ENCODE data around the gene RNGTT. TPM values are rescaled to one million over a fixed set of nuclear protein-coding genes. Genes with fewer than 3 reads are reported as not detected.

The RNGTT gene
- total RNA-seq, 1 donor from 2014 or later: 18.2 TPM

GRCh38 chr6:88695937-88696336, 267.5 kb downstream of the RNGTT start:
- intact Hi-C loops (cut with DNase I): no loop called here
- Histone ChIP-seq H3K36me3 (no peaks in the 10 kb centered on the region), H3K27me3 (no peaks in the 10 kb centered on the region), H3K9me3 (peaks cover 6% of the 10 kb centered on the region), H3K4me1 (no peaks in the 10 kb centered on the region), H3K4me3 (no peak overlapping the region), H3K27ac (no peak overlapping the region)
- TF ChIP-seq POLR2AphosphoS5 (IDR thresholded peaks at IDR 0.05; ENCODE audit: insufficient read depth in 1 of 2, low read depth in 1 of 2): no peak
- TF ChIP-seq CTCF (IDR thresholded peaks at IDR 0.05): no peak
- no peak for TF ChIP-seq POLR2A (IDR thresholded peaks at IDR 0.05)
- no peak for DNase-seq (ENCODE audit: extremely low spot score in 2 of 2)

- DNase-seq (ENCODE audit: extremely low spot score in 2 of 2): no peak
- intact Hi-C loops (cut with DNase I): no loop called here
- Histone ChIP-seq H3K4me1 (no peaks in the 10 kb centered on the region), H3K9me3 (no peaks in the 10 kb centered on the region), H3K36me3 (no peaks in the 10 kb centered on the region), H3K27ac (no peak overlapping the region), H3K27me3 (no peaks in the 10 kb centered on the region), H3K4me3 (no peak overlapping the region)
- TF ChIP-seq CTCF (IDR thresholded peaks at IDR 0.05): no peak
- TF ChIP-seq POLR2AphosphoS5 (IDR thresholded peaks at IDR 0.05; ENCODE audit: insufficient read depth in 1 of 2, low read depth in 1 of 2): no peak
- TF ChIP-seq POLR2A (IDR thresholded peaks at IDR 0.05): no peak
Observed at GRCh38 chr6:88683734-88684133, 279.7 kb downstream of the RNGTT start.

GRCh38 chr6:88680654-88681053, 282.8 kb downstream of the RNGTT start:
- Histone ChIP-seq H3K36me3 (no peaks in the 10 kb centered on the region), H3K27me3 (no peaks in the 10 kb centered on the region), H3K4me1 (no peaks in the 10 kb centered on the region), H3K4me3 (no peak overlapping the region), H3K27ac (no peak overlapping the region), H3K9me3 (no peaks in the 10 kb centered on the region)
- DNase-seq (ENCODE audit: extremely low spot score in 2 of 2): no peak
- intact Hi-C loops (cut with DNase I): no loop called here
- TF ChIP-seq POLR2A (IDR thresholded peaks at IDR 0.05) (no peak), POLR2AphosphoS5 (IDR thresholded peaks at IDR 0.05; ENCODE audit: insufficient read depth in 1 of 2, low read depth in 1 of 2) (no peak), CTCF (IDR thresholded peaks at IDR 0.05) (no peak)

GRCh38 chr6:88679841-88680240, 283.6 kb downstream of the RNGTT start:
- Histone ChIP-seq H3K4me3 (no peak overlapping the region), H3K27me3 (no peaks in the 10 kb centered on the region), H3K27ac (no peak overlapping the region), H3K4me1 (no peaks in the 10 kb centered on the region), H3K36me3 (no peaks in the 10 kb centered on the region), H3K9me3 (no peaks in the 10 kb centered on the region)
- no peak for TF ChIP-seq CTCF (IDR thresholded peaks at IDR 0.05)
- no peak for TF ChIP-seq POLR2AphosphoS5 (IDR thresholded peaks at IDR 0.05; ENCODE audit: insufficient read depth in 1 of 2, low read depth in 1 of 2)
- no peak for TF ChIP-seq POLR2A (IDR thresholded peaks at IDR 0.05)
- DNase-seq (ENCODE audit: extremely low spot score in 2 of 2): no peak
- intact Hi-C loops (cut with DNase I): no loop called here

- Histone ChIP-seq H3K9me3 (no peaks in the 10 kb centered on the region), H3K27me3 (no peaks in the 10 kb centered on the region), H3K27ac (no peak overlapping the region), H3K4me1 (no peaks in the 10 kb centered on the region), H3K4me3 (no peak overlapping the region), H3K36me3 (no peaks in the 10 kb centered on the region)
- TF ChIP-seq POLR2AphosphoS5 (IDR thresholded peaks at IDR 0.05; ENCODE audit: insufficient read depth in 1 of 2, low read depth in 1 of 2): no peak
- TF ChIP-seq POLR2A (IDR thresholded peaks at IDR 0.05): no peak
- no peak for DNase-seq (ENCODE audit: extremely low spot score in 2 of 2)
- intact Hi-C loops (cut with DNase I): no loop called here
Observed at GRCh38 chr6:88677356-88677755, 286.1 kb downstream of the RNGTT start.

Measured in vagina (tissue), 2 donors.